ENCODE data around the gene ELF3.

ELF3 gene

GRCh38 chr1:202045705-202046104 lies 35.3 kb downstream of the ELF3 start:
- Histone ChIP-seq H3F3A (ENCODE audit: control insufficient read depth, insufficient read depth) (no peaks in the 10 kb centered on the region), H3K4me1 (ENCODE audit: control insufficient read depth, low read length) (no peaks in the 10 kb centered on the region), H3K79me2 (ENCODE audit: control insufficient read depth, low read length) (no peaks in the 10 kb centered on the region; the same call in 1 of the 2 replicates), H3K27ac (ENCODE audit: low read depth, low read length) (no peak overlapping the region), H3K9me2 (replicated peaks; ENCODE audit: control insufficient read depth, low read length) (no peaks in the 10 kb centered on the region), H4K20me1 (ENCODE audit: control insufficient read depth, insufficient read depth, low read depth, low read length) (no peaks in the 10 kb centered on the region), H3K9me3 (ENCODE audit: control insufficient read depth, insufficient read depth, low read length) (no peaks in the 10 kb centered on the region), H3K4me2 (ENCODE audit: low read length) (no peak overlapping the region), H3K36me3 (ENCODE audit: control insufficient read depth, low read length) (no peaks in the 10 kb centered on the region), H3K27me3 (ENCODE audit: control insufficient read depth, low read length) (peaks cover 16% of the 10 kb centered on the region), H3K4me3 (ENCODE audit: low read length) (no peak overlapping the region)
- TF ChIP-seq, protein P1, sequence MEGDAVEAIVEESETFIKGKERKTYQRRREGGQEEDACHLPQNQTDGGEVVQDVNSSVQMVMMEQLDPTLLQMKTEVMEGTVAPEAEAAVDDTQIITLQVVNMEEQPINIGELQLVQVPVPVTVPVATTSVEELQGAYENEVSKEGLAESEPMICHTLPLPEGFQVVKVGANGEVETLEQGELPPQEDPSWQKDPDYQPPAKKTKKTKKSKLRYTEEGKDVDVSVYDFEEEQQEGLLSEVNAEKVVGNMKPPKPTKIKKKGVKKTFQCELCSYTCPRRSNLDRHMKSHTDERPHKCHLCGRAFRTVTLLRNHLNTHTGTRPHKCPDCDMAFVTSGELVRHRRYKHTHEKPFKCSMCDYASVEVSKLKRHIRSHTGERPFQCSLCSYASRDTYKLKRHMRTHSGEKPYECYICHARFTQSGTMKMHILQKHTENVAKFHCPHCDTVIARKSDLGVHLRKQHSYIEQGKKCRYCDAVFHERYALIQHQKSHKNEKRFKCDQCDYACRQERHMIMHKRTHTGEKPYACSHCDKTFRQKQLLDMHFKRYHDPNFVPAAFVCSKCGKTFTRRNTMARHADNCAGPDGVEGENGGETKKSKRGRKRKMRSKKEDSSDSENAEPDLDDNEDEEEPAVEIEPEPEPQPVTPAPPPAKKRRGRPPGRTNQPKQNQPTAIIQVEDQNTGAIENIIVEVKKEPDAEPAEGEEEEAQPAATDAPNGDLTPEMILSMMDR (IDR thresholded peaks at IDR 0.05; ENCODE audit: low read depth, low read length, poor library complexity, severe bottlenecking): no peak
- TF ChIP-seq EZH2phosphoT487 (IDR thresholded peaks at IDR 0.05; ENCODE audit: borderline replicate concordance, low read length): no peak

- TF ChIP-seq, protein P1 (IDR thresholded peaks at IDR 0.05; ENCODE audit: low read depth, low read length, poor library complexity, severe bottlenecking): no peak
- no peak for TF ChIP-seq EZH2phosphoT487 (IDR thresholded peaks at IDR 0.05; ENCODE audit: borderline replicate concordance, low read length)
Observed at GRCh38 chr1:202046227-202046626, 35.8 kb downstream of the ELF3 start.

GRCh38 chr1:202046748-202047708 lies 36.6 kb downstream of the ELF3 start:
- Histone ChIP-seq H3F3A (ENCODE audit: control insufficient read depth, insufficient read depth) (no peaks in the 10 kb centered on the region), H3K4me2 (ENCODE audit: low read length) (no peak overlapping the region)

More at GRCh38 chr1:202046227-202046626, 35.8 kb downstream of the ELF3 start:
- Histone ChIP-seq H3K36me3 (ENCODE audit: control insufficient read depth, low read length) (no peaks in the 10 kb centered on the region), H3K27ac (ENCODE audit: low read depth, low read length) (no peak overlapping the region), H4K20me1 (ENCODE audit: control insufficient read depth, insufficient read depth, low read depth, low read length) (no peaks in the 10 kb centered on the region), H3K4me2 (ENCODE audit: low read length) (no peak overlapping the region), H3K9me2 (replicated peaks; ENCODE audit: control insufficient read depth, low read length) (no peaks in the 10 kb centered on the region), H3K9me3 (ENCODE audit: control insufficient read depth, insufficient read depth, low read length) (no peaks in the 10 kb centered on the region), H3K4me1 (ENCODE audit: control insufficient read depth, low read length) (no peaks in the 10 kb centered on the region), H3K79me2 (ENCODE audit: control insufficient read depth, low read length) (no peaks in the 10 kb centered on the region; the same call in 1 of the 2 replicates), H3K27me3 (ENCODE audit: control insufficient read depth, low read length) (peaks cover 16% of the 10 kb centered on the region), H3F3A (ENCODE audit: control insufficient read depth, insufficient read depth) (no peaks in the 10 kb centered on the region), H3K4me3 (ENCODE audit: low read length) (no peak overlapping the region)

More at GRCh38 chr1:202046748-202047708, 36.6 kb downstream of the ELF3 start:
- Histone ChIP-seq H3K36me3 (ENCODE audit: control insufficient read depth, low read length) (no peaks in the 10 kb centered on the region), H3K9me3 (ENCODE audit: control insufficient read depth, insufficient read depth, low read length) (no peaks in the 10 kb centered on the region), H3K27me3 (ENCODE audit: control insufficient read depth, low read length) (peaks cover 16% of the 10 kb centered on the region), H3K9me2 (replicated peaks; ENCODE audit: control insufficient read depth, low read length) (no peaks in the 10 kb centered on the region), H3K27ac (ENCODE audit: low read depth, low read length) (no peak overlapping the region), H4K20me1 (ENCODE audit: control insufficient read depth, insufficient read depth, low read depth, low read length) (no peaks in the 10 kb centered on the region), H3K79me2 (ENCODE audit: control insufficient read depth, low read length) (no peaks in the 10 kb centered on the region; the same call in 1 of the 2 replicates), H3K4me1 (ENCODE audit: control insufficient read depth, low read length) (no peaks in the 10 kb centered on the region), H3K4me3 (ENCODE audit: low read length) (no peak overlapping the region)
- TF ChIP-seq EZH2phosphoT487 (IDR thresholded peaks at IDR 0.05; ENCODE audit: borderline replicate concordance, low read length): no peak
- TF ChIP-seq, protein P1 (IDR thresholded peaks at IDR 0.05; ENCODE audit: low read depth, low read length, poor library complexity, severe bottlenecking): no peak
